Heart right ventricle (tissue), 16 donors: Measurements from ENCODE around the gene OR6C2. TPM values are rescaled to one million over a fixed set of nuclear protein-coding genes. Genes with fewer than 3 reads are reported as not detected.

Experiments used
- ATAC-seq, 8 donors: fragments of 200-7000 bp; cut with Tn5 transposase; one replicate each; pipeline ENCODE4 v1.9.1; 2020; ENCODE audit warnings: mild to moderate bottlenecking in 8 of 8, moderate library complexity in 8 of 8, moderate number of reproducible peaks in 1 of 8
- DNase-seq, 2 donors: peaks; one replicate each; pipeline ENCODE4 v3.0.0-alpha.2; 2020
- H3K27ac ChIP-seq, 10 donors: fragments of 200-600 bp; sonication (generic) in 2 of 10; one replicate each; pipeline versions ENCODE4 v1.5.0 to v1.8.0; 2020 to 2022; ENCODE audit warnings: mild to moderate bottlenecking in 3 of 10
- H3K27me3 ChIP-seq, 7 donors: fragments of 200-600 bp; one replicate each; pipeline ENCODE4 v1.8.0; 2021 to 2022; ENCODE audit warnings: mild to moderate bottlenecking in 2 of 7
- H3K36me3 ChIP-seq, 9 donors: fragments of 200-600 bp; sonication (generic) in 1 of 9; one replicate each; pipeline versions ENCODE4 v1.5.0 to v1.8.0; 2020 to 2022; ENCODE audit warnings: mild to moderate bottlenecking in 2 of 9
- H3K4me1 ChIP-seq, 9 donors: fragments of 200-600 bp; sonication (generic) in 1 of 9; one replicate each; pipeline versions ENCODE4 v1.5.0 to v1.8.0; 2020 to 2022; ENCODE audit warnings: mild to moderate bottlenecking in 4 of 9
- H3K4me3 ChIP-seq, 10 donors: fragments of 200-600 bp; sonication (generic) in 2 of 10; one replicate each; pipeline versions ENCODE4 v1.5.0 to v1.8.0; 2020 to 2022; ENCODE audit warnings: mild to moderate bottlenecking in 7 of 10, moderate library complexity in 2 of 10
- H3K9me3 ChIP-seq, 11 donors: fragments of 200-600 bp in 10 of 11; sonication (generic) in 2 of 11; one replicate each; pipeline versions ENCODE4 v1.5.0 to v1.8.0; 2013 to 2022; ENCODE audit warnings: mild to moderate bottlenecking in 2 of 11, control low read depth in 1 of 11, moderate library complexity in 1 of 11
- CTCF ChIP-seq, 9 donors: fragments of 200-600 bp; sonication (generic) in 2 of 9; IDR thresholded peaks; one replicate each; pipeline versions ENCODE4 v1.5.0 to v1.8.0; 2021 to 2022; ENCODE audit warnings: antibody characterized with exemption in 9 of 9, mild to moderate bottlenecking in 5 of 9, moderate library complexity in 1 of 9
- WGBS, 2 donors: extraction: QIAGEN DNeasy Blood & Tissue Kit; methylation state at CpG; one replicate each; pipeline ENCODE4 v1.1.7; 2013; ENCODE audit warnings: inconsistent platforms in 1 of 2; 5-methylcytosine and 5-hydroxymethylcytosine counted together
- intact Hi-C, 10 donors: fragments of 100-400 bp; cut with DNase I; formaldehyde crosslinking; loops; one replicate each; pipeline versions ENCODE4 v1.11.1 to v1.14.2; 2022
- polyA plus RNA-seq, 2 donors: library from polyadenylated mRNA; stranded (reverse); fragments of 200-250 nt; gene quantifications; one replicate each; pipeline ENCODE4 v1.2.3, GENCODE V29; 2013
- total RNA-seq, 10 donors: library from RNA; stranded (reverse); fragmentation: NEBNext Ultra II Directional in 3 of 10; extraction: Animal tissue kit (Norgen Biotek cat#: 25700) in 3 of 10; gene quantifications; one replicate each; pipeline versions ENCODE4 v1.2.1 to v1.2.4, GENCODE V29; 2021 to 2023
- donor health status: Arrhythmogenic right ventricular cardiomyopathy.
- donor health status: ischemic (EF 13 %, LVEDD 7.1; RV severe dilation, severe dysfunction).
- donor health status: healthy with polysubstance abuse.
- donor health status: DM: no; HTN: yes; CAD: no.
- donor health status: DM: no; HTN: no; CAD: no.
- donor health status: ischemic (EF 25% LVEDD 6.9; RV normal size, moderate dysfunction).
- donor health status: ischemic (EF 25% LVEDD 5.7; RV mildly dilated, moderate dysfunction).
- donor health status: healthy.
- donor health status: DM: yes; HTN: yes; CAD: no.
- donor health status: Ischemic cardiomyopathy.
- donor health status: ischemic (EF 35%, LVEDD 5.7; RV mildly dilated, moderate dysfunction).
- donor health status: nonischemic (EF 11% LVEDD 7.7; RV severe dilation, severe dysfunction).
- donor health status: DM: yes; HTN: yes; CAD: no.
- donor health status: PGD.
- donor health status: ischemic (EF 29% LVEDD 5.4; RV normal size, mild dysfunction).
- donor health status: nonischemic (EF 23%, LVEDD 6.1; RV moderate dilation, normal function).

The OR6C2 gene
- total and polyA plus RNA-seq, 12 donors = not detected

GRCh38 chr12:55492078-55492477 is 48.2 kb downstream of the OR6C2 start, which contains the start of gene OR6C68:
TSS of gene OR6C68 (plus strand) at chr12:55492378. CDS start at chr12:55492378, 0 bp downstream.
- ATAC-seq = no peak
- 53 to 64% methylated on average over 2 of the region's 2 CpGs for WGBS, 2 donors
- H3K4me3 ChIP-seq = no peak within 1 kb of the TSS
- intact Hi-C loops = no loop called here
- no peaks in the 10 kb centered on the region for H3K27me3 ChIP-seq
- DNase-seq = no peak
- TF ChIP-seq CTCF (IDR thresholded peaks at IDR 0.05) = no peak
- H3K36me3 ChIP-seq = no peaks in the 10 kb centered on the region
- H3K9me3 ChIP-seq = no peaks in the 10 kb centered on the region
- no peak within 1 kb of the TSS for H3K27ac ChIP-seq
- no peaks in the 10 kb centered on the region for H3K4me1 ChIP-seq

- Histone ChIP-seq H3K9me3 (no peaks in the 10 kb centered on the region), H3K4me1 (no peaks in the 10 kb centered on the region), H3K27ac (no peak overlapping the region), H3K4me3 (no peak overlapping the region), H3K36me3 (no peaks in the 10 kb centered on the region), H3K27me3 (no peaks in the 10 kb centered on the region)
- ATAC-seq (peak in 2 of 8 donors; percentile 48 to 69), DNase-seq (no peak)
- WGBS, 2 donors = 35 to 45% methylated on average over 5 of the region's 5 CpGs
- intact Hi-C loops = no loop called here
- TF ChIP-seq CTCF (IDR thresholded peaks at IDR 0.05) = no peak
These were observed 51.6 kb downstream of the OR6C2 start for GRCh38 chr12:55495490-55495889.

GRCh38 chr12:55499231-55499630 is 55.4 kb downstream of the OR6C2 start:
- H3K27me3 ChIP-seq = no peaks in the 10 kb centered on the region
- intact Hi-C loops = no loop called here
- no peak for TF ChIP-seq CTCF (IDR thresholded peaks at IDR 0.05)

GRCh38 chr12:55499810-55500252 is 56.0 kb downstream of the OR6C2 start:
- WGBS, 2 donors = 5 to 14% methylated on average over 2 of the region's 2 CpGs
- Histone ChIP-seq H3K4me3 (no peak overlapping the region), H3K27me3 (no peaks in the 10 kb centered on the region), H3K9me3 (peaks cover 0 to 3% (median 0%) of the 10 kb centered on the region in 11 donors), H3K4me1 (no peaks in the 10 kb centered on the region), H3K36me3 (no peaks in the 10 kb centered on the region), H3K27ac (no peak overlapping the region)
- intact Hi-C loops = no loop called here
- no peak for TF ChIP-seq CTCF (IDR thresholded peaks at IDR 0.05)
- ATAC-seq (no peak), DNase-seq (no peak)

More at GRCh38 chr12:55499231-55499630, 55.4 kb downstream of the OR6C2 start:
- Histone ChIP-seq H3K27ac (no peak overlapping the region), H3K4me3 (no peak overlapping the region), H3K9me3 (no peaks in the 10 kb centered on the region), H3K36me3 (no peaks in the 10 kb centered on the region), H3K4me1 (no peaks in the 10 kb centered on the region)
- ATAC-seq (no peak), DNase-seq (no peak)
- 74 to 80% methylated on average over 4 of the region's 4 CpGs for WGBS, 2 donors
